ENCODE measurements around the gene TMEM134. TPM values are rescaled to one million over a fixed set of nuclear protein-coding genes. Genes with fewer than 3 reads are reported as not detected.

The TMEM134 gene
- total and polyA plus RNA-seq, 8 donors, result 45.1 to 93.4 (median 61.5) TPM

DNA sequence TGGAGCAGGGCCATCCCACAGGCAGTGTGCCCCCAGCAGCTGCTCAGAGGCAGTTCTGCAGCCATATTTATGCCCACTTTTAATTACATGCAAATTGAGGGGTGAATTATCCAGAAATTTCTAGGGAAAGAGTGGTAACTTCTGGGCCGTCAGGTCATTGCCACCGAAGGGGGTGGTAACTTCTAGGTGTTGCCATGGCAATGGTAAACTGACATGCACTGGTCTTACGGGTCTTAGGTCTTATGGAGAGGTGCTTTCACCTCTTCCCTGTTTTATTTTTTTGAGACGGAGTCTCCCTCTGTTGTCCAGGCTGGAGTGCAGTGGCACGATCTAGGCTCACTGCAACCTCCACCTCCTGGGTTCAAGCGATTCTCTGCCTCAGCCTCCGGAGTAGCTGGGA is 3.8 kb upstream of the TMEM134 start:
- WGBS, 2 donors, result 66 to 76% methylated on average over 7 of the region's 7 CpGs
- Histone ChIP-seq H3K4me3 (no peak overlapping the region), H3K27ac (no peak overlapping the region), H3K9me3 (no peaks in the 10 kb centered on the region), H3K4me1 (no peaks in the 10 kb centered on the region), H3K36me3 (no peaks in the 10 kb centered on the region), H3K27me3 (no peaks in the 10 kb centered on the region)
- FAIRE-seq, result no peak
- intact Hi-C loops (cut with DNase I), result no loop called here
- ATAC-seq, result no peak
- TF ChIP-seq, protein P1, sequence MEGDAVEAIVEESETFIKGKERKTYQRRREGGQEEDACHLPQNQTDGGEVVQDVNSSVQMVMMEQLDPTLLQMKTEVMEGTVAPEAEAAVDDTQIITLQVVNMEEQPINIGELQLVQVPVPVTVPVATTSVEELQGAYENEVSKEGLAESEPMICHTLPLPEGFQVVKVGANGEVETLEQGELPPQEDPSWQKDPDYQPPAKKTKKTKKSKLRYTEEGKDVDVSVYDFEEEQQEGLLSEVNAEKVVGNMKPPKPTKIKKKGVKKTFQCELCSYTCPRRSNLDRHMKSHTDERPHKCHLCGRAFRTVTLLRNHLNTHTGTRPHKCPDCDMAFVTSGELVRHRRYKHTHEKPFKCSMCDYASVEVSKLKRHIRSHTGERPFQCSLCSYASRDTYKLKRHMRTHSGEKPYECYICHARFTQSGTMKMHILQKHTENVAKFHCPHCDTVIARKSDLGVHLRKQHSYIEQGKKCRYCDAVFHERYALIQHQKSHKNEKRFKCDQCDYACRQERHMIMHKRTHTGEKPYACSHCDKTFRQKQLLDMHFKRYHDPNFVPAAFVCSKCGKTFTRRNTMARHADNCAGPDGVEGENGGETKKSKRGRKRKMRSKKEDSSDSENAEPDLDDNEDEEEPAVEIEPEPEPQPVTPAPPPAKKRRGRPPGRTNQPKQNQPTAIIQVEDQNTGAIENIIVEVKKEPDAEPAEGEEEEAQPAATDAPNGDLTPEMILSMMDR (IDR thresholded peaks at IDR 0.05), result no peak
- no peak for DNase-seq

GRCh38 chr11:67470337-67471002 is 1.4 kb upstream of the TMEM134 start:
- Histone ChIP-seq H3K4me1 (peaks cover 0 to 8% (median 0%) of the 10 kb centered on the region in 3 donors), H3K36me3 (no peaks in the 10 kb centered on the region), H3K27me3 (no peaks in the 10 kb centered on the region), H3K9me3 (no peaks in the 10 kb centered on the region), H3K4me3 (no peak overlapping the region), H3K27ac (no peak overlapping the region)
- ATAC-seq (no peak), DNase-seq (peak in 1 of 6 donors; percentile 14), FAIRE-seq (no peak)
- TF ChIP-seq, protein P1 (IDR thresholded peaks at IDR 0.05), result no peak
- intact Hi-C loops (cut with DNase I), result no loop called here
- WGBS, 2 donors, result 81 to 83% methylated on average over 8 of the region's 8 CpGs

- FAIRE-seq (no peak), ATAC-seq (no peak), DNase-seq (no peak)
- H3K4me3 ChIP-seq, result peak overlapping the region; percentile 76 to 98 (median 96)
- H3K36me3 ChIP-seq, result no peaks in the 10 kb centered on the region
- intact Hi-C loops (cut with DNase I), result no loop called here
- no peaks in the 10 kb centered on the region for H3K27me3 ChIP-seq
- H3K9me3 ChIP-seq, result no peaks in the 10 kb centered on the region
- 8 to 9% methylated on average over 9 of the region's 9 CpGs for WGBS, 2 donors
- peak overlapping the region; percentile 67 to 89 (median 84) for H3K27ac ChIP-seq
- peaks cover 0 to 12% (median 0%) of the 10 kb centered on the region in 3 donors for H3K4me1 ChIP-seq
- TF ChIP-seq, protein P1 (IDR thresholded peaks at IDR 0.05), result no peak
Observed at GRCh38 chr11:67469508-67469811, 409 bp upstream of the TMEM134 start.

DNA sequence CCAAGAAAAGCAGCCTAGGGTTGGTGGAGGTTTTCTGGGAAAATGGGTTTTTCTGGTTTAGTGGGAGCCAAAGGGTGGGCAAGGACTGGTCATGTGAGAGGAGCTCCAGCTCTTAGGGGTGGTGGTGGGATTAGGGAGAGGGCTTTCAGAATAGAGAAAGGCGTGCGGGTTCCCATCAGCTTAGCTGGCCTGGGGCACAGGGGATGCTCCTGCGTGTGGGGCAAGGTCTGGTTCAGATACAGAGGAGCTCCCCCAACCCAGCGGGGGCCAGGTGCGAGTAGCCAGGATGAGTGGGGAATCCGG is 644 bp downstream of the TMEM134 start:
- Histone ChIP-seq H3K4me1 (peaks cover 0 to 21% (median 6%) of the 10 kb centered on the region in 3 donors), H3K4me3 (peak overlapping the region; percentile 76 to 98 (median 96)), H3K27me3 (no peaks in the 10 kb centered on the region), H3K9me3 (no peaks in the 10 kb centered on the region), H3K36me3 (no peaks in the 10 kb centered on the region), H3K27ac (peak overlapping the region; percentile 67 to 89 (median 84))
- FAIRE-seq, result no peak
- DNase-seq, result no peak
- 0 to 1% methylated on average over 6 of the region's 6 CpGs for WGBS, 2 donors
- intact Hi-C loops (cut with DNase I), result no loop called here
- TF ChIP-seq, protein P1 (IDR thresholded peaks at IDR 0.05), result no peak
- peak in 2 of 4 donors; percentile 1 to 2 for ATAC-seq

GRCh38 chr11:67468056-67468455 is 995 bp downstream of the TMEM134 start:
- peaks cover 0 to 23% (median 6%) of the 10 kb centered on the region in 3 donors for H3K4me1 ChIP-seq

More at GRCh38 chr11:67468056-67468455, 995 bp downstream of the TMEM134 start:
- Histone ChIP-seq H3K27ac (peak overlapping the region; percentile 67 to 89 (median 84)), H3K4me3 (peak overlapping the region; percentile 76 to 98 (median 96)), H3K27me3 (no peaks in the 10 kb centered on the region), H3K9me3 (no peaks in the 10 kb centered on the region), H3K36me3 (no peaks in the 10 kb centered on the region)
- FAIRE-seq, result no peak
- TF ChIP-seq, protein P1 (IDR thresholded peaks at IDR 0.05), result no peak
- intact Hi-C loops (cut with DNase I), result no loop called here
- peak; percentile 55 to 71 (median 63) for ATAC-seq
- 3 to 12% methylated on average over 5 of the region's 5 CpGs for WGBS, 2 donors
- peak; percentile 90 to 98 (median 96) for DNase-seq

Measured in pancreas (tissue), 10 donors.